Measurements from ENCODE around the gene NETO2.
"Not testable (repeated sequence)": the region's sequence is repeated elsewhere in the genome, so short reads cannot be mapped to it uniquely, and the experiment has no call there.

NETO2 gene

DNA sequence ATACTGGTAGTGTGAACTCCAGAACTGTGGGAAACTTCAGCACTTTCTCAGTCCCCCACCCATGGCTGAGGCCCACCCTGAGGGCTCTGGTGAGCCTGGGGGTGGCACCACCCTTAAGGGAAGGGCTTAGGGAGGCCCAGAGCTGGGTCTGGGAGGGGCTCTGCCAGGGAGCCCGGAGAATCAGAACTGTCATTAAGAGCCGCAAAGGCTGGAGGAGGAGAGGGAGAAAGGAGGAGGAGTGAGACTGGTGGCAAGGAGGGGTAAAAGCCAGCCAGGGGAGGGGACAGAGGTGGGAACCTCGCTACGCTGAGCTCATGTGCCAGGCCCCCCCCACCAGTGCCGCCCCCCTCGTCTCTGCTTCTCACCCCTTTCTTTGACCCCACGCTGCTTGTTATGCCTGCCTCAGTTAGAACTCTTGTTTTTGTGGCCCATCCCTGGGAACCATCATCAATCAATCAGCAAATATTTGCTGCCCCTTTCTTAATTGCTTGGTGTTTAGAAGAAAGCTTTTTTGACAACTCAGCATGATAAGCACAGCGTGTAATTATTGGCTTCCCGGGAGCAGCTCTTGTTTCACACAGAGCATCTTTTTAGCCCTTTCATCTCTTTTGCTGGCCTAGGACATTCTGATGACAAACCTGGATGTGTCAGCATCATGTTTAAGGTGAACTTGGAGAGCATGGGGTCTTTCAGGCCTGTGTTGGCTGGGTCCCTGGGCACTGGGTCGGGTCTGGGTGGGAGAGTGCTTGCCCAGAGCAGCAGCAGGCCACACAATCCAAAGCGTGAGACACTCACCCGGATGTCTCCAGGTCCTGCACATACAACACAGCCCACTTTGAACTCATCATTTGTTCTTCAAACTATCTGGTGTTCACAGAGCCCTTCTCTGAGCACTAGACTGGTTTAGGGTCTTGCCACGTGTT, 77.7 kb downstream of the NETO2 start:
- no peak for DNase-seq (ENCODE audit: low read depth in 2 of 2)

DNA sequence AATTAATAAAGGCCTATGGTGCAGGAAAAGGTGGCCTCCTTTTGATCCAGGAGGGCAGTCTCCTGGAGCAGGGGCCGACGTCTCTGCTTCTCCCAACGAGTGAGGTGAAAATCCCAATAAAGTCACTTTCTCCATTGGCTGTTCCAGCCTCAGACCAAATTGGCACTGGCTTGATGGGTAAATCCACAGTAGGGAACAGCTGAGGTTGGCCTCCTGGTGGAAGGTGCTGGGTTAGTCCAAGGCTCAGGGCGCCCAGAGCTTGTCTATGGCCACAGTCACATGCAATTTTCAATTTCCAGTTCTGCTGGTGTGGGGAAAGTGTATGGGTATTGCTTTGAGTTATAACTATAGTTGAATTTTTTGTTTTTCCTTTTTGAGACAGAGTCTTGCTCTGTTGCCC, 79.0 kb downstream of the NETO2 start:
- DNase-seq (ENCODE audit: low read depth in 2 of 2), result no peak

DNA sequence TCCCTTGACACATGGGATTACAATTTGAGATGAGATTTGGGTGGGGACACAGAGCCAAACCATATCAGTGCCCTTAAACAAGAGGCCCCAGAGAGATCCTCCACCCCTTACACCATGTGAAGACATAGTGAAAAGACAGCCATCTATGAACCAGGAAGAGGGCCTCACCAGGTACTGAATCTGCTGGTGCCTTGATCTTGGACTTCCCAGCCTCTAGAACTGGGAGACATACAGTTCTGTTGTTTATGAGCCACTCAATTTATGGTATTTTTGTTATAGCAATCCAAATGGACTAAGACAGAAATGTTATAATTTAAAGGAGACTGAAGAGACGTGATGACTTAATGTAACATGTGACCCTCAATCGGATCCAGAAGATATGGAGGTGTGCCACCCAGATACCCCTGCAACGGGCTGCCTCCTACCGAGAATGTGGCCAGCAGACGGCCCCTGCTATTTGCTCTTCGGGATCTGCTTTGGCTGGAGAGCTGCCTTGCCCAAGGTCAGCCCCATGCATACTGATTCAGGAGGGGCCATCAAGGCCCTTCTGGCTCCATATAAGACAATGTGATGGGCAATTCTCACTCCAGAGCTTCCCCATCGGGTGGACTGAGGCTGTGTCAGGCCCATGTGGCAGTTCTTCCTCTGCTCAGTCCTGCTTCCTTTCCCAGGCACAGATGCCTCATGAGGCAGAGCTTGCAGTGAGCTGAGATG, 80.6 kb downstream of the NETO2 start:
- no peak for DNase-seq (ENCODE audit: low read depth in 2 of 2)

DNA sequence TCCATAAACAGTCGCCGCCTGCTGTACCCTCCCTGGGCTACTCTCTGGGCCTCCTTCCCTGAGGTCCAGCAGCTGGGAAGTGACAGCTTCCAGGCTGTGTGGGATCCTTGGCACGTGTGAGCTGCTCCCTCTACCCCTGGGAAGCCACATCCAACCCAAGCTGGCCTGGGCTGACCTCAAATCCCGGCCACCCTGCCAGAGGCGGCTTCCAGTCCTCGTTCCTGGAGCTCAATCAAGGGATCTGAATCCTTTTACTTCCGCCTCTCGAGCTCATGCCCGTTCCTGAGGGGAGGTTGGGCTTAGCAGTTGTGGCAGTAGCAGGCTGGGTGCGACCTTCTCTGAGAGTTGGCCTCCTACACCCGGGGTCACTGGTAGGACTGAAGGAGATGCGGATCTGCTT, 82.5 kb downstream of the NETO2 start:
- DNase-seq (ENCODE audit: low read depth in 2 of 2), result no peak

DNA sequence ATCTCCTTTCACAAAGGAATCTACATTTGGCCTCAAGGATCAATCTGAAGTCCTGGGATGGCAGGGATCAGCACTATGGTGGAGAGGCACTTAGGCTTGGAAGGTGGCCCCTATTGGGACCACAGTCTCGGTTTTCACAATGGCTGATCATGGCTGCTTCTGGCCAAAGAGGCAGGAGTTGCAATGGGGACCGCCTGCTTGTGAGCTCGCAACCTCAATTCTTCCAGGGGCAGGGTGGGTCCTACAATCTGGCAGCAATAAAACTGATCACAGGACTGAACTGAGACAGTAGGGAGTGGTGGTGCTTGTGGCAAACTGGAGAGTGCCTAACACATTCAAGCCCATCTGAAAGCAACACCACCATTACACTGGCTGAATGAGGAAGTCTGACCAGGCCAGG, 83.1 kb downstream of the NETO2 start:
- DNase-seq (ENCODE audit: low read depth in 2 of 2), result no peak

DNA sequence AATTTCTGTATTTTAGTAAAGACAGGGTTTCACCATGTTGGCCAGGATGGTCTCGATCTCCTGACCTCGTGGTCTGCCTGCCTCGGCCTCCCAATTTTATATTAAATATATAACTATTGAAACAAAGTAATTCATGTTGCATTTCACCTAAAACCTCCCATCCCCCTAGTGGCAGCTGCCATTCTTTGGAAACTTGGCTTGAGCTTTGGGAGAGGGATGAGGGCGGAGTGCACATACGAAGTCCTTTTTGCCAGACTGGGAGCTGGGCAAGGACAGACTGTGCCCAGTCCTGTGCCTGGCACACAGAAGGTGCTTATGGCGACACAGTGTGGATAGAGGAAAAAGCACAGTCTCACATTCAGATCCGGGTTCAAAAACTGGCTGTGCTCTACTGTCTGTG, 83.8 kb downstream of the NETO2 start:
- DNase-seq (ENCODE audit: low read depth in 2 of 2), result no peak

DNA sequence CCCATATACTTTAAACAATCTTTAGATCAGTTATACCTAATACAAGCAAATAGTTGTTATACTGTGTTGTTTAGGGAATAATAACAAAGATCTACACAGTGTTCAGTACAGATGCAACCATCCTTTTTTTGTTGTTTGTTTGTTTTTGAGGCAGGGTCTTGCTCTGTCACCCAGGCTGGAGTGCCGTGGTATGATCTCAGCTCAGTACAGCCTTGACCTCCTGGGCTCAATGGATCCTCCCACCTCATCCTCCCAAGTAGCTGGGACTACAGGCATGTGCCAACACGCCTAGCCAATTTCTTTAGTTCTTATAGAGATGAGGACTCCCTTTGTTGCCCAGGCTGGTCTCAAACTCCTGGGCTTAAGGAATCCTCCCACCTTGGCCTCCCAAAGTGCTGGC, 84.6 kb downstream of the NETO2 start:
- not testable (repeated sequence) for DNase-seq (ENCODE audit: low read depth in 2 of 2)

DNA sequence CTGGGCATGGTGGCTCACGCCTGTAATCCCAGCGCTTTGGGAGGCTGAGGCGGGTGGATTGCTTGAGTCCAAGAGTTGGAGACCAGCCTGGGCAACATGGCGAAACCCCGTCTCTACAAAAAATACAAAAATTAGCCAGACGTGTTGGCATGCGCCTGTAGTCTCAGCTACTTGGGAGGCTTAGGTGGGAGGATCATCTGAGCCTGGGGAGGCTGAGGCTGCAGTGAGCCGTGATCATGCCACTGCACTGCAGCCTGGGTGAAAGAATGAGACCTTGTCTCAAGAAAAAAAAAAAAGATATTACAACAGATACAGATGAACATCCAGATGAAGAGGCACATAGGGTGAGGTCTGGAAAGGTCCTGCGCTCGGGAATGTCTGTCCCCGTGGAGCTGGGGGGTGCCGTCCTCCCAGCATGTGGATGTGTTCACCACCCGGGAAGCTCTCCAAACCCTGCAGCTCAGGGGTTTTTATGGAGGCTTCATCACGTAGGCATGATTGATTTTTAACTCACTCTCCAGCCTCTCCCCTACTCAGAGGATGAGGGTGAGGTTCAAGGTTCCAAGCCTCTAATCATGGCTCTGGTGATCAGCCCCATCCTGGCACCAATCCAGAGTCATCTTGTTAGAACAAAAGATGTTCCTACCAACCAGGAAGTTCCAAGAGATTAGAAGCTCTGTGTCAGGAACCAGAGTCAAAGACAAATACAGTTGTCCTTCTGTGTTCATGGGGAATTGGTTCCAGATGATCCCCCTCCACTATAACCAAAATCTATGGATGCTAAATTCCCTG, 85.3 kb downstream of the NETO2 start:
- DNase-seq (ENCODE audit: low read depth in 2 of 2), result no peak

DNA sequence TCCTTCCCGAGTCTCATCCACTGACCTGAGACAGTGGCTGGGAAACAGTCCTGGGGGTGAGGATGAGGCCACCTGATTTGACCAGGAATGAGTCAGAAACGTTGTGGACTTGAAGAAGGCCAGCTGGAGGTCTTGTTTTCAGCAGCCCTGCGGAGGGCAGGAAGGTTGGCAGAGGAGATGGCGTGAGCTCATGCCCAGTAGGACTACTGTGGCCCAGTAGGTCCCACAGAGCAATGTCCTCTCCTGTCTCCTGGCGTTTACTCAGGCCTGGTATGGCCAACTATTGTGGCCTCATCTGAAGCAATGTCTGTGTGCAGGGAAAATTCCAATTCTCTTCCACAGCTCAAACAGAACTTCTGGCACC, 86.1 kb downstream of the NETO2 start:
- DNase-seq (ENCODE audit: low read depth in 2 of 2), result no peak

DNA sequence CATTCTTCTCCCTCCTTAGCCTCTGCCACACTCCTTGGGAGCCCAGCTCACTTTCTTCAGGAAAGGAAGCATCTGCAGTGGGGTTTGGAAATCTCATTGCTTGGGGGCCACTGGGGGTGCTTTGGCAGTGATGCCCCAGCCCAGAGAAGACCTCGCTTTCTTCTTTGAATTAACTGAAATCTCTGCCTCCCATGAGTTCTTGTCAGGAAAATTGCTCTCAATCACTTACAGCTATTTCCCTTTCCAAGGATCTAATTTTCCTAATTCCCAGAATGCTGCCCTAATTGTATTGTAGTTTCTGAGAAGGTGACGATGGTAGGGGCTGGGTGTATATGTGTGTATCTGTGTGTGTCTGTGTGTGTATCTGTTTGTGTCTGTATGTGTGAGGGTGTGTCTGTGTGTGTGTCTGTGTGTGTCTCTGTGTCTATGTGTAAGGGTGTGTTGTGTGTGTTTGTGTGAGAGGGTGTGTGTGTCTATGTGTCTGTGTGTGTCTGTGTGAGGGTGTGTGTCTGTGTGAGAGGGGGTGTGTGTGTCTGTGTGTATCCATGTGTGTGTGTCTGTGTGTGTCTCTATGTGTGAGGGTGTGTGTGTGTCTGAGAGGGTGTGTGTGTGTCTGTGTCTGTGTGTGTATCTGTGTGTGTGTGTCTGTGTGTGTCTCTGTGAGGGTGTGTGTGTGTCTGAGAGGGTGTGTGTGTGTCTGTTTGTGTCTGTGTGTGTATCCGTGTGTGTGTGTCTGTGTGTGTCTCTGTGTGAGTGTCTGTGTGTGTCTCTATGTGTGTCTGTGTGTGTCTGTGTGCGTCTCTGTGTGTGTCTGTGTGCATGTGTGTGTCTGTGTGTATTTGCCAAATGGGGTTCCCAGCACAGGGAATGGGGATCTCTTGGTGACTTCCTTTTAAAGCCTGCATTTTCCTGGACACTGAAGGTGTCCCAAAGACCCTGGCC, 86.8 kb downstream of the NETO2 start:
- no peak for DNase-seq (ENCODE audit: low read depth in 2 of 2)

DNA sequence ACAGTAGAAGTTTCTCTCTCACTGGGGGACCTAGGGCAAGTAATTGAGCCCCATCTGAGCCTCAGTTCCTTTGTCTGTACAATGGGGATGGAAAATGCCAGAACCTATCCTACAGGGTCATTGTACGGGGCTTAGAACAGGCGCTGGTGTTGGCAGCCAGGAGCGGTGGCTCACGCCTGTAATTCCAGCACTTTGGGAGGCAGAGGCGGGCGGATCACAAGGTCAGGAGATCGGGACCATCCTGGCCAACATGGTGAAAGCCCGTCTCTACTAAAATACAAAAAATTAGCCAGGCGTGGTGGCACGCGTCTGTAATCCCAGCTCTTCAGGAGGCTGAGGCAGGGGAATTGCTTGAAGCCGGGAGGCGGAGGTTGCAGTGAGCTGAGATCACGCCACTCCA, 87.7 kb downstream of the NETO2 start:
- not testable (repeated sequence) for DNase-seq (ENCODE audit: low read depth in 2 of 2)

DNA sequence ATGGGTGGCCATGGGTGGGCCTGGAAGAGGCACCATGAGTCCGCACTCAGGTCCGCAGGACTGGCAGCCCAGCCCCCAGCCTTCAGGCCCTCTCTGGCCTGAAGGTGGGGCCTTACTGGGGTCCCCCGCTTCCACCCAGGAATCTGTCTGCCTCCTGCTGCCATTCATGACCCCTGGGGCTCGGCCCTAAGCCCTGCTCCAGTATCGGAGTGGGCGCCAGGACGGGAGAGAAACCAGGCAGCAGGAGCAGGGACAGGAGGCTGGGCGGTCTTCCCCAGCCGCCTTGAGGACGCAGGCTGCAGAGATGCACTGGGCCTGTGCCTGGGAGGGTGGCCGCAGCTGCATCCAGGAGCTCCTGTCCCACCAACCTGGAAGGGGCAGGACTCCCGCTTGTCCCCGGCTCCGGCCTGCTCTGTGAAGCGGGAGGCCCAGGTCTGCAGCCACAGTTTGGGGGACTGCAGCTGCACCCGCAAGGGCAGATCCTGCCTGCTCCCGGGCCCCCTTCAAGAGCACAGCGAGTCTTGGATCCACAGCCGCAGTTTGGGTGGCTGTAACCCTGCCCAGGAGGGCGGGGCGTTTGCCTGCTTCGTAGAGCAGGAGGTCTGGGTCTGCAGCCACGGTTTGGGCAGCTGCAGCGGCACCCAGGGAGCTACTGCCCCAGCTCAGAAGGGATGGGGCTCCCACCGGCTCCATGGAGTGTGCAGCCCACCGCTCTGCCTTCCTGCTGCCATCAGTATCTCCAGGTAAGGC, 88.4 kb downstream of the NETO2 start:
- no peak for DNase-seq (ENCODE audit: low read depth in 2 of 2)

DNA sequence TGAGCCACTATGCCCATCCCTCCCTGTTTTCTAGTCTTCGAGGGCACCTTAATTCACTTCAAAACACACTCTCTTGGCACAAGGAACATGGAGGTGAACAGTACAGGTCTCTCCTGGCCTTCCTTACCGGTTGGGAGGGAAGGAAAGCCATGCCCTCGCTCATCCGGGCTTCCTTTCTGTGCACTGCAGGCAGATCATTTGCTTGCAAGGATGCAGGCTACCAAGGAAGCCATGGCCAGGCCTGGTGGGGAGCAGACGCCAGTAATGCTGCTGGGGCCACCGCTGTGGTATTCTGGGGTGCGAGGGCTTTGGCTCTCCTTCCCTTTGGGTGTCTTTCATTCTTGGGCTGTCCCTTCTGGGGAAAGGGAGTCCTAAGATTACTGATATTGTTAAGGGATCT, 89.4 kb downstream of the NETO2 start:
- DNase-seq (ENCODE audit: low read depth in 2 of 2), result no peak

DNA sequence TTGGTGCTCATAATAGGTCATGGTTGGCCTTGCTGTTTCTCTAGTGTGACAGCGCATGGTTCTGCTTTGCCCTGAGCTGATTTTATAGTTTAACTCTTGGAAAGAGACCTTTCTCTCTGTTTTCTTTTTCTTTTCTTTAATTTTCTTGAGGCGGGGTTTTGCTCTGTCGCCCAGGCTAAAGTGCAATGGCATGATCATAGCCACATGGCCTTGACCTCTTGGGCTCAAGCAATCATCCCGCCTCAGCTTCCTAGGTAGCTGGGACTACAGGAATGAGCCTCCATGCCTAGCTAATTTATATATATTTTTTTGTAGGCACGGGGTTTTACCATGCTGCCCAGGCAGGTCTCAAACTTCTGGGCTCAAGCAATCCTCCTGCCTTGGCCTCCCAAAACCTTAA, 89.8 kb downstream of the NETO2 start:
- DNase-seq (ENCODE audit: low read depth in 2 of 2), result no peak

DNA sequence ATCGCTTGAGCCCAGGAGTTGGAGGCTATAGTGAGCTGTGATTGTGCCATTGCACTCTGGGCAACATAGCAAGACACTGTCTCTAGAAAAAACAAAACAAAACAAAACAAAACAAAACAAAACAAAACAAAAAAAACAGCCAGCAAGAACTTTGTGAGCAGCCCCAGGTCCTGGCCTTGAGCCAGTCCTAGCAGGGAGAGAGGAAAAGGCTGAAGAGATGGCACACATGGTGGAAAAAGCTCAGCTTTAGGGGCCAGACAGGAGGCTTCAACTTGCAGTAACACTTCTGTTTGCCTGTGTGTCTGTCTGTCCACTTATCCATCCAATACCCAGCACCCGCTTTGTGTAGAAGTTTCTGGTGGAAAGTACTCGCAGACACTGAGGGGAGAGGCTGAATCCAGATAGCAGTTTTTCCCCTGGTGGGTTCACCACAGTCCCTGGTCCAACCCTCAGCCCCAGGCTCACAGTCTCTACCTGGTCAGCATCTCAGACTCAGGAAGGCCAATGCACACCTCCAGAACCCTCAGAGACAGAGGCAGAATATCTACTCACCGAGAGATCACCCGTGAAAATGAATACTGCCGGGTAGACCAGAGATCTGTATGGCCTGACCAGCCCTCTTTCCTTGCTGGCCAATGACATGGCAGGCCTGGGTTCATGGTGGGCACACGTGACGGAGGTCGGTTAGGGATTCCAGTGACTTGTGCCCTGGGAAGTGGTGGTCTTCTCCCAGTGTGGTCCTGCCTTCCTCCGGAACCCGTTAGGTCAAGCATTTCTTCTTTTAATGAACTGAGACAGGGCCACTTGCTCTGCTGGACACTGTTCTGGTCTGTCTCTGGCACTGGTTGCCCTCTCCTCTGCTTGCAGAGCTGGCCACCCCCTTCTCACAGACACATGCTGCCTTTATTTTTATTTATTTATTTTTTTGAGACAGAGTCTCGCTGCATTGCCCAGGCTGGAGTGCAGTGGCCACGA, 90.8 kb downstream of the NETO2 start:
- no peak for DNase-seq (ENCODE audit: low read depth in 2 of 2)

DNA sequence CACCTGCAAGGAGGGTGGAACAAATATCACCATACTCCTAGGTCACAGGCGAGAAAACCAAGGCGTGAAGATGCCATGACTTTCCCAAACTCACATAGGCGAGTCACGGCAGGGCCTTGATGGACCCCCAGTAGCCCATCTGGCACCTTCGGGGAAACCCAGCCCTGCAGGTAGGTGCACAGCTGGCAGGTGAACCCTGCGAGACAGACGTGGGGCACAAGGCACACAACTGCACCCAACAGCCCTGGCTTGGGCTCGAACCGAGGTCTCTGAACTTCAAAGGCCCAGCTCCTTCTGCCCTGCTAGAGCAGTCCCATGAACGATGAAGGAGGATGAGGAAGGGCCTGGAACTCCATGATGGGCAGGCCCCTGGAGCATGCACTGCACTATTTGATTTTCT, 92.7 kb downstream of the NETO2 start:
- no peak for DNase-seq (ENCODE audit: low read depth in 2 of 2)

DNA sequence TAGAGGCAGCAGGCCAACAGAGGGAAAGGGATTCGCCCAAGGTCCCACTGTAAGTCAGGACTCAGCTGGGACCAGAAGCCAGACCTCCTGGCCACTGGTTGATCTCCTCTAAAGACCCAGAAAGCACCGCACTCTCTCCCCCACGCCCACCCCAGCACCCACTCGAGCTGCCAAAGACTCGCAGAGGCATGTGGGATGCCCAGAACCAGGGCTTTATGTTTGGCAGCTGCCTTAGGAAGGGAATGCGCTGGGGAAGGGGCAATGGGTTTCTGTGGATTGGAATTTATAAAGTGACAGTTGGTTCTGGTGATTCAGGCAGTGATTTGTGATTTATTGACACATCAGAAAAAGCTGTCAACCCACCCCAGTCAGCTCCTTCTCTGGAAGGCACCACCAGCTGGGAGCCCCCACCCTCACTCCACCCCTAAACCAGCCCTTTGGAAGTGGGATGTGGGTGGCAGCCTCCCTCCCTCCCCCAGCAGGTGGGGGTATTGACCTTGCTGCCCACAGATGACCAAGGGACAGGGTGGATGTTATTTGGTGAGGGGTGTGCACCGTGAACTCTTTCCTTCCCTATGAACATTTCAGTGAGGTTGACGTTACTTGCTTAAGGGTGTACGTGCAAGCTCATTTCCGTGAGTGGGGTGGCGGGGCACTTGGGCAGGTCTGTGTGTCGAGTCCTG, 93.7 kb downstream of the NETO2 start:
- DNase-seq (ENCODE audit: low read depth in 2 of 2), result no peak

DNA sequence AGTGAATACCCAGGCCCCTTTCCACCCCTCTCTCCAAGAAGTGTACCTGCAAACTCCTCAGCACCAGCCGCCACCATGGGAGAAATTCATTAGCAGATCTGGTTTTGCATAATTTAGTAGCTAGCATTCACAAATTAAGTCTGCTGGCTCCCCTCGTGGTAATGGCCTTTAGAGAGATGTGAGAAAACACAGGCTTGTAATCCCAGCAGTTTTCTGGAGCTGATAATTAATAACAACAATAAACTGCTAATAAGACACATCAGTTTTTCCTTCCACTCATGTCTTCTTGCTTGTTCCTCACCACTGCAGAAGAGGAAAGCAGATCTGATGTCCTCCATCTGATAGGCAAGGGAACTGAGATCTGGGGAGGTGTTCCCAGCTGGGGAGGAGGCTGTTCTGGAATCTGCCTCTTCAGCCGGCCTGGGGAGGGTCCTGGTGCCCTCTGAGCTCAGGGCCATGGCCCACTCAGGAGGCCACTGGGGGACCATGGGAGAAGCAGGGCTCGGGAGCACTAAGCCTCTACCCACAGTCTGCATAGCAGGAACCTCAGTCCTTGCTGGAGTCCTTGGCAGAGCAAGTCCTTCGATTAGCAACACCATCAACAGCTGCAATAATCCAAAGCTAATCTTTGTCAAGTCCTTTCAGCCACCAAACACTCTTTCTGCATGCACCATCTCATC, 96.1 kb downstream of the NETO2 start:
- DNase-seq (ENCODE audit: low read depth in 2 of 2), result no peak

Data from stimulated activated CD4-positive, alpha-beta T cell treated with anti-CD3 and anti-CD28 coated beads, Interleukin-15, amount 100 ng/mL, for 48 hours (primary cell).